HG02759 (cell line): Measurements from ENCODE around the gene APBB2.
A peak's percentile ranks its signal among the peaks of the same experiment; 100 is the strongest.

ENCODE experiments used
- ATAC-seq: cut with Tn5 transposase; IDR thresholded peaks from one replicate; pipeline ENCODE4 v1.9.1; 2021; ENCODE audit warnings: mild to moderate bottlenecking, moderate library complexity; ENCODE audit not compliant: unreplicated experiment

APBB2 gene

GRCh38 chr4:41196633-41197332 is 17.6 kb downstream of the APBB2 start:
- no peak for ATAC-seq

GRCh38 chr4:41192136-41192535 is 22.2 kb downstream of the APBB2 start:
- ATAC-seq, result no peak

- ATAC-seq, result peak; percentile 23
Measured at GRCh38 chr4:41189666-41190065, 24.7 kb downstream of the APBB2 start.

GRCh38 chr4:41189076-41189475 is 25.3 kb downstream of the APBB2 start:
- peak; percentile 71 for ATAC-seq

- no peak for ATAC-seq
Measured at GRCh38 chr4:41185614-41186592, 28.4 kb downstream of the APBB2 start.

GRCh38 chr4:41184009-41184408 is 30.3 kb downstream of the APBB2 start:
- no peak for ATAC-seq

- ATAC-seq, result no peak
Measured at GRCh38 chr4:41183021-41183553, 31.3 kb downstream of the APBB2 start.

- no peak for ATAC-seq
Measured at GRCh38 chr4:41181037-41181436, 33.3 kb downstream of the APBB2 start.

GRCh38 chr4:41179498-41180195 is 34.7 kb downstream of the APBB2 start:
- no peak for ATAC-seq

- ATAC-seq, result no peak
Measured at GRCh38 chr4:41178372-41179370, 35.7 kb downstream of the APBB2 start.

- no peak for ATAC-seq
Measured at GRCh38 chr4:41177016-41177415, 37.3 kb downstream of the APBB2 start.

GRCh38 chr4:41176340-41176739 is 38.0 kb downstream of the APBB2 start:
- ATAC-seq, result no peak

- no peak for ATAC-seq
Measured at GRCh38 chr4:41175794-41176193, 38.5 kb downstream of the APBB2 start.

GRCh38 chr4:41174444-41174843 is 39.9 kb downstream of the APBB2 start:
- ATAC-seq, result no peak

- no peak for ATAC-seq
Measured at GRCh38 chr4:41172786-41173185, 41.6 kb downstream of the APBB2 start.

- no peak for ATAC-seq
Measured at GRCh38 chr4:41169256-41169800, 45.0 kb downstream of the APBB2 start.

- no peak for ATAC-seq
Measured at GRCh38 chr4:41167191-41167590, 47.2 kb downstream of the APBB2 start.

- ATAC-seq, result no peak
Measured at GRCh38 chr4:41164405-41164804, 49.9 kb downstream of the APBB2 start.

GRCh38 chr4:41161355-41161754 is 53.0 kb downstream of the APBB2 start:
- ATAC-seq, result no peak

- no peak for ATAC-seq
Measured at GRCh38 chr4:41160856-41161255, 53.5 kb downstream of the APBB2 start.
